Prostate gland (tissue), 2 donors: ENCODE results near the gene STX11. TPM values are rescaled to one million over a fixed set of nuclear protein-coding genes. Genes with fewer than 3 reads are reported as not detected.

Source experiments
- DNase-seq: peaks from one replicate; pipeline ENCODE4 v3.0.0-alpha.2; 2019; ENCODE audit warnings: low spot score
- H3K27ac ChIP-seq, 2 donors: fragments of 200-600 bp; sonication (generic); 2 replicates each; pipeline ENCODE4 v1.5.1; 2017 to 2019
- H3K27me3 ChIP-seq: fragments of 200-600 bp; sonication (generic); replicated peaks from 2 replicates; pipeline ENCODE4 v1.5.1; 2019; ENCODE audit not compliant: insufficient read depth
- H3K36me3 ChIP-seq, 2 donors: fragments of 200-600 bp; sonication (generic); 1 replicate in 1 of 2; 2 replicates in 1 of 2; pipeline versions ENCODE4 v1.5.1 to v1.8.1; 2017 to 2019
- H3K4me1 ChIP-seq: fragments of 200-600 bp; sonication (generic); replicated peaks from 2 replicates; pipeline ENCODE4 v1.5.1; 2019
- H3K4me3 ChIP-seq, 2 donors: fragments of 200-600 bp; sonication (generic); 2 replicates each; pipeline ENCODE4 v1.5.1; 2017 to 2019
- H3K9me3 ChIP-seq: fragments of 200-600 bp; sonication (generic); 2 replicates; pipeline ENCODE4 v1.5.1; 2017
- POLR2A ChIP-seq: fragments of 450-650 bp; IDR thresholded peaks from one replicate; pipeline ENCODE4 v1.6.1; 2016; ENCODE audit warnings: antibody characterized with exemption, mild to moderate bottlenecking
- POLR2AphosphoS5 ChIP-seq: sonication (generic); formaldehyde crosslinking; IDR thresholded peaks from one replicate; pipeline ENCODE4 v1.6.1; 2017; ENCODE audit warnings: antibody characterized with exemption
- WGBS: methylation state at CpG from one replicate; pipeline ENCODE4 v1.1.5; 2018; 5-methylcytosine and 5-hydroxymethylcytosine counted together
- intact Hi-C: fragments of 100-400 bp; cut with DNase I; formaldehyde crosslinking; loops from one replicate; pipeline ENCODE4 v1.14.2; 2022
- total RNA-seq, 2 donors: library from RNA; depleted of rRNA; stranded (reverse); fragments of >200 nt; gene quantifications; one replicate each; pipeline ENCODE4 v1.1.0, GENCODE V29; 2016
- TF ChIP-seq, protein P1 (sequence below), 4 experiments: fragments of 200-600 bp in 2 of 4; fragments of 450-650 bp in 2 of 4; sonication (generic) in 2 of 4; IDR thresholded peaks; 1 replicate in 3 of 4; 2 replicates in 1 of 4; pipeline ENCODE4 v1.5.1; 2016 to 2019; ENCODE audit warnings: antibody characterized with exemption in 4 of 4, mild to moderate bottlenecking in 2 of 4, moderate library complexity in 2 of 4

STX11 gene
- total RNA-seq, 2 donors from 2014 or later: 1.4 to 8.0 TPM

GRCh38 chr6:144156991-144157390 lies 6.7 kb downstream of the STX11 start:
- WGBS: 82% methylated on average over 3 of the region's 3 CpGs
- Histone ChIP-seq H3K27ac (no peak overlapping the region), H3K4me3 (no peak overlapping the region), H3K4me1 (no peaks in the 10 kb centered on the region), H3K36me3 (no peaks in the 10 kb centered on the region), H3K27me3 (no peaks in the 10 kb centered on the region), H3K9me3 (no peaks in the 10 kb centered on the region)
- no peak for DNase-seq
- no peak for TF ChIP-seq POLR2A
- no peak for TF ChIP-seq POLR2AphosphoS5
- TF ChIP-seq, protein P1, sequence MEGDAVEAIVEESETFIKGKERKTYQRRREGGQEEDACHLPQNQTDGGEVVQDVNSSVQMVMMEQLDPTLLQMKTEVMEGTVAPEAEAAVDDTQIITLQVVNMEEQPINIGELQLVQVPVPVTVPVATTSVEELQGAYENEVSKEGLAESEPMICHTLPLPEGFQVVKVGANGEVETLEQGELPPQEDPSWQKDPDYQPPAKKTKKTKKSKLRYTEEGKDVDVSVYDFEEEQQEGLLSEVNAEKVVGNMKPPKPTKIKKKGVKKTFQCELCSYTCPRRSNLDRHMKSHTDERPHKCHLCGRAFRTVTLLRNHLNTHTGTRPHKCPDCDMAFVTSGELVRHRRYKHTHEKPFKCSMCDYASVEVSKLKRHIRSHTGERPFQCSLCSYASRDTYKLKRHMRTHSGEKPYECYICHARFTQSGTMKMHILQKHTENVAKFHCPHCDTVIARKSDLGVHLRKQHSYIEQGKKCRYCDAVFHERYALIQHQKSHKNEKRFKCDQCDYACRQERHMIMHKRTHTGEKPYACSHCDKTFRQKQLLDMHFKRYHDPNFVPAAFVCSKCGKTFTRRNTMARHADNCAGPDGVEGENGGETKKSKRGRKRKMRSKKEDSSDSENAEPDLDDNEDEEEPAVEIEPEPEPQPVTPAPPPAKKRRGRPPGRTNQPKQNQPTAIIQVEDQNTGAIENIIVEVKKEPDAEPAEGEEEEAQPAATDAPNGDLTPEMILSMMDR (IDR thresholded peaks at IDR 0.05): no peak
- intact Hi-C loops: no loop called here

GRCh38 chr6:144158133-144158532 lies 7.8 kb downstream of the STX11 start:
- DNase-seq: peak; percentile 17
- Histone ChIP-seq H3K9me3 (no peaks in the 10 kb centered on the region), H3K36me3 (no peaks in the 10 kb centered on the region), H3K27me3 (no peaks in the 10 kb centered on the region), H3K27ac (no peak overlapping the region), H3K4me3 (no peak overlapping the region), H3K4me1 (no peaks in the 10 kb centered on the region)
- 72% methylated on average over 3 of the region's 3 CpGs for WGBS
- TF ChIP-seq POLR2A: no peak
- no peak for TF ChIP-seq POLR2AphosphoS5
- TF ChIP-seq, protein P1 (IDR thresholded peaks at IDR 0.05): no peak
- intact Hi-C loops: no loop called here

DNA sequence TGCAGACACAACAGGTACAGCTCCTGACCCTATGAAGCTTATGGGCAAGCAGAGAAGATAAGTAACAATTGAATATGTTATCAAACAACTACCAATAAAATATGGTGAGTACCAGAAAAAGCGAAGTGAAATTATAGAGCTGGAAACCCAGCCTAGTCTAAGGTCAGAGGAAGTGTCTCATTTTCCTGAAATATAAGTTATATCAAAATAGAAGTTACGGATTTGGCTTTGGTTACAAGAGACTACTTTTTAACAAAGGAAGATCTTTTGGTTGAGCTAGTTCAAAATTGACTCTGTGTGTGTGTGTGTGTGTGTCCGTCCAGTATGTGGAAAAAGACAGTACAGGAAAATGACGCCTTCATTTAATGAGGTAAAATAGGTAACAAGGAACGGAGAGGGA lies 8.9 kb downstream of the STX11 start:
- Histone ChIP-seq H3K27me3 (no peaks in the 10 kb centered on the region), H3K27ac (no peak overlapping the region), H3K4me3 (no peak overlapping the region), H3K36me3 (no peaks in the 10 kb centered on the region), H3K9me3 (no peaks in the 10 kb centered on the region), H3K4me1 (no peaks in the 10 kb centered on the region)
- intact Hi-C loops: no loop called here
- DNase-seq: no peak
- 87% methylated on average over 5 of the region's 5 CpGs for WGBS
- TF ChIP-seq POLR2A (no peak), POLR2AphosphoS5 (no peak)
- TF ChIP-seq, protein P1 (IDR thresholded peaks at IDR 0.05): no peak

DNA sequence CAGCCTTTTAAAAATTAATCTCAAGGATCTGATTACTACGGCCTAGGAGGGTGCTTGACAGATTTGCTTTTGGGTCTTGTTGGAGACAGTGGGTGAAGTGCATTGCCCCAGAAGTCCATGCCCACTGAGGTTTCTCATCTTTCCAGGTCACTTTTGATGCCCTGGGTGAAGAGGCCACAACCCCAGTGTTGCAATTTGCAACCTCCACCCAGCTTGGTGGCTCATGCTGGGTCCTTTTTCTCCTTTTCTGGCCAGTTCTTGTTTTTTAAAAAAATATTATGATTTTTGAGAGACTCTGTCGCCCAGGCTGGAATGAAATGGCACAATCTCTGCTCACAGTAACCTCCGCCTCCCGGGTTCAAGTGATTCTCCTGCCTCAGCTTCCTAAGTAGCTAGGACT lies 9.4 kb downstream of the STX11 start:
- intact Hi-C loops: no loop called here
- no peaks in the 10 kb centered on the region for H3K27me3 ChIP-seq
- no peak for TF ChIP-seq POLR2AphosphoS5
- H3K36me3 ChIP-seq: no peaks in the 10 kb centered on the region
- WGBS: 89% methylated on average over 4 of the region's 4 CpGs
- no peak for DNase-seq
- no peaks in the 10 kb centered on the region for H3K9me3 ChIP-seq
- H3K27ac ChIP-seq: no peak overlapping the region
- H3K4me1 ChIP-seq: no peaks in the 10 kb centered on the region
- H3K4me3 ChIP-seq: no peak overlapping the region

- TF ChIP-seq, protein P1 (IDR thresholded peaks at IDR 0.05): no peak
- no peak for TF ChIP-seq POLR2A
- TF ChIP-seq POLR2AphosphoS5: no peak
- 77% methylated on average over 2 of the region's 2 CpGs for WGBS
- Histone ChIP-seq H3K9me3 (no peaks in the 10 kb centered on the region), H3K4me1 (no peaks in the 10 kb centered on the region), H3K27ac (no peak overlapping the region), H3K36me3 (no peaks in the 10 kb centered on the region), H3K4me3 (no peak overlapping the region), H3K27me3 (no peaks in the 10 kb centered on the region)
- no peak for DNase-seq
- intact Hi-C loops: no loop called here
Measured at GRCh38 chr6:144160431-144161005, 10.2 kb downstream of the STX11 start.
